Measurements from ENCODE around the gene ADAMTS9. TPM values are rescaled to one million over a fixed set of nuclear protein-coding genes. Genes with fewer than 3 reads are reported as not detected.

Gene ADAMTS9
- total and polyA plus RNA-seq, 2 donors (not counting 1 experiment from before 2014, with no cell fraction given): not detected

GRCh38 chr3:64687086-64687780 is 567 bp downstream of the ADAMTS9 start:
- Histone ChIP-seq H3K27me3 (replicated peaks in 1 of 4; ENCODE audit: control extremely low read depth in 1 of 4, control insufficient read depth in 3 of 4, insufficient read depth in 4 of 4, low read length in 3 of 4) (peaks cover 0 to 39% (median 12%) of the 10 kb centered on the region in 4 experiments), H3K27ac (ENCODE audit: low read length in 2 of 2) (no peak overlapping the region), H3K79me2 (ENCODE audit: control insufficient read depth, insufficient read depth, low read length) (no peaks in the 10 kb centered on the region), H3K4me3 (ENCODE audit: control extremely low read depth in 1 of 5, extremely low read depth in 1 of 5, insufficient read depth in 1 of 5, low read depth in 2 of 5, low read length in 4 of 5) (no peak overlapping the region), H3K9me3 (ENCODE audit: control extremely low read depth in 1 of 3, control insufficient read depth in 2 of 3, insufficient read depth in 1 of 3, low read length in 2 of 3) (peaks cover 0 to 21% (median 0%) of the 10 kb centered on the region in 3 donors), H3K9ac (ENCODE audit: low read length) (no peak overlapping the region), H3K4me2 (replicated peaks; ENCODE audit: low read depth, low read length, poor library complexity, severe bottlenecking) (no peak overlapping the region), H2AFZ (ENCODE audit: insufficient read depth, low read depth, low read length, poor library complexity, severe bottlenecking) (no peak overlapping the region), H3K36me3 (replicated peaks in 1 of 2; ENCODE audit: control extremely low read depth in 1 of 2, control insufficient read depth in 1 of 2, extremely low read depth in 1 of 2, insufficient read depth in 2 of 2, low read length in 1 of 2) (no peaks in the 10 kb centered on the region), H3K4me1 (ENCODE audit: control insufficient read depth in 2 of 2, insufficient read depth in 2 of 2, low read length in 2 of 2) (peaks cover 0 to 3% of the 10 kb centered on the region in 2 donors), H4K20me1 (ENCODE audit: control insufficient read depth, insufficient read depth, low read length, poor library complexity, severe bottlenecking) (no peaks in the 10 kb centered on the region)
- no peak for TF ChIP-seq EZH2 (IDR thresholded peaks at IDR 0.05; ENCODE audit: borderline replicate concordance, insufficient read depth, low read depth, low read length, poor library complexity, severe bottlenecking)
- POLR2A ChIA-PET: no interaction called here
- WGBS (ENCODE audit: insufficient coverage): 2% methylated on average over 32 of the region's 42 CpGs
- Mint-ChIP-seq H3K4me3 (no peak overlapping the region), H3K27me3 (peaks cover 40% of the 10 kb centered on the region), H3K4me1 (peaks cover 5% of the 10 kb centered on the region), H3K9me3 (ENCODE audit: insufficient read depth) (no peaks in the 10 kb centered on the region), H3K27ac (no peak overlapping the region)
- DNase-seq: no peak
- intact Hi-C loops (cut with micrococcal nuclease): no loop called here
- no peak for ATAC-seq (ENCODE audit: low read depth)
- CTCF ChIA-PET: no interaction called here

GRCh38 chr3:64686446-64686908 is 1.3 kb downstream of the ADAMTS9 start:
- no peak overlapping the region for H3K9ac ChIP-seq (ENCODE audit: low read length)
- no peak overlapping the region for H3K4me2 ChIP-seq (replicated peaks; ENCODE audit: low read depth, low read length, poor library complexity, severe bottlenecking)
- H4K20me1 ChIP-seq (ENCODE audit: control insufficient read depth, insufficient read depth, low read length, poor library complexity, severe bottlenecking): no peaks in the 10 kb centered on the region
- TF ChIP-seq CTCF (IDR thresholded peaks at IDR 0.05): no peak
- TF ChIP-seq EZH2 (IDR thresholded peaks at IDR 0.05; ENCODE audit: borderline replicate concordance, insufficient read depth, low read depth, low read length, poor library complexity, severe bottlenecking): no peak
- DNase-seq (no peak), ATAC-seq (ENCODE audit: low read depth) (no peak)
- ChIA-PET CTCF (no interaction called here), POLR2A (no interaction called here)
- no peaks in the 10 kb centered on the region for H3K79me2 ChIP-seq (ENCODE audit: control insufficient read depth, insufficient read depth, low read length)
- peaks cover 0 to 39% (median 12%) of the 10 kb centered on the region in 4 experiments for H3K27me3 ChIP-seq (replicated peaks in 1 of 4; ENCODE audit: control extremely low read depth in 1 of 4, control insufficient read depth in 3 of 4, insufficient read depth in 4 of 4, low read length in 3 of 4)
- intact Hi-C loops (cut with micrococcal nuclease): no loop called here
- no peak overlapping the region for H3K4me3 ChIP-seq (ENCODE audit: control extremely low read depth in 1 of 5, extremely low read depth in 1 of 5, insufficient read depth in 1 of 5, low read depth in 2 of 5, low read length in 4 of 5)
- Mint-ChIP-seq H3K4me1 (peaks cover 5% of the 10 kb centered on the region), H3K27me3 (peaks cover 42% of the 10 kb centered on the region), H3K27ac (no peak overlapping the region), H3K9me3 (ENCODE audit: insufficient read depth) (no peaks in the 10 kb centered on the region), H3K4me3 (no peak overlapping the region)
- H3K36me3 ChIP-seq (replicated peaks in 1 of 2; ENCODE audit: control extremely low read depth in 1 of 2, control insufficient read depth in 1 of 2, extremely low read depth in 1 of 2, insufficient read depth in 2 of 2, low read length in 1 of 2): no peaks in the 10 kb centered on the region
- H3K27ac ChIP-seq (ENCODE audit: low read length in 2 of 2): no peak overlapping the region
- 4% methylated on average over 29 of the region's 31 CpGs for WGBS (ENCODE audit: insufficient coverage)
- peaks cover 0 to 21% (median 0%) of the 10 kb centered on the region in 3 donors for H3K9me3 ChIP-seq (ENCODE audit: control extremely low read depth in 1 of 3, control insufficient read depth in 2 of 3, insufficient read depth in 1 of 3, low read length in 2 of 3)
- peaks cover 0 to 3% of the 10 kb centered on the region in 2 donors for H3K4me1 ChIP-seq (ENCODE audit: control insufficient read depth in 2 of 2, insufficient read depth in 2 of 2, low read length in 2 of 2)
- H2AFZ ChIP-seq (ENCODE audit: insufficient read depth, low read depth, low read length, poor library complexity, severe bottlenecking): no peak overlapping the region

All from B cell (primary cell).